Measurements from ENCODE around the gene IL24. TPM values are rescaled to one million over a fixed set of nuclear protein-coding genes. Genes with fewer than 3 reads are reported as not detected.

Gene IL24
- polyA plus RNA-seq, 1 donor (not counting 4 experiments of a cell fraction or from before 2014, with no cell fraction given) = 2.3 TPM

GRCh38 chr1:206926286-206926685 is 29.0 kb downstream of the IL24 start:
- Histone ChIP-seq H3K27ac (ENCODE audit: control insufficient read depth, insufficient read depth, low read length) (no peak overlapping the region), H3K4me3 (ENCODE audit: control insufficient read depth in 2 of 3, extremely low read depth in 1 of 3, insufficient read depth in 2 of 3, low read depth in 1 of 3, low read length in 3 of 3) (no peak overlapping the region), H3K79me2 (ENCODE audit: control insufficient read depth, insufficient read depth, low read length) (no peaks in the 10 kb centered on the region), H3K36me3 (ENCODE audit: control insufficient read depth in 2 of 2, extremely low read depth in 1 of 2, insufficient read depth in 2 of 2, low read length in 2 of 2) (no peaks in the 10 kb centered on the region), H2AFZ (ENCODE audit: control insufficient read depth, low read length) (no peak overlapping the region), H3K27me3 (ENCODE audit: control insufficient read depth, extremely low read depth, insufficient read depth, low read length) (no peaks in the 10 kb centered on the region), H3K9ac (ENCODE audit: control insufficient read depth, extremely low read depth, insufficient read depth, low read length) (no peak overlapping the region), H3K4me1 (ENCODE audit: control insufficient read depth, extremely low read depth, insufficient read depth, low read length) (no peaks in the 10 kb centered on the region), H3K9me3 (ENCODE audit: control insufficient read depth, low read depth, low read length) (no peaks in the 10 kb centered on the region), H3K9me1 (ENCODE audit: control insufficient read depth, extremely low read depth, insufficient read depth, low read length) (no peaks in the 10 kb centered on the region), H4K20me1 (ENCODE audit: control insufficient read depth, extremely low read depth, insufficient read depth, low read length) (no peaks in the 10 kb centered on the region), H3K4me2 (ENCODE audit: control insufficient read depth, extremely low read depth, insufficient read depth, low read depth, low read length) (no peak overlapping the region)
- FAIRE-seq (no peak), DNase-seq (ENCODE audit: low read depth, low spot score) (no peak)
- no peak for TF ChIP-seq EZH2 (IDR thresholded peaks at IDR 0.05; ENCODE audit: low read length)
- no peak for TF ChIP-seq CTCF (optimal IDR thresholded peaks at IDR 0.05 in 1 of 3, IDR thresholded peaks at IDR 0.05 in 1 of 3, conservative IDR thresholded peaks at IDR 0.05 in 1 of 3; ENCODE audit: extremely low read depth in 1 of 3, insufficient read depth in 2 of 3, low read length in 3 of 3)
- dilution Hi-C loops (cut with MboI; ENCODE audit: extremely low pct_ligation_motif_present, low sequenced_read_pairs) = loop anchor here (10.0 kb wide), 1 partner anchor 59 kb away; no protein-coding TSS in a partner anchor

- Histone ChIP-seq H2AFZ (ENCODE audit: control insufficient read depth, low read length) (no peak overlapping the region), H3K27me3 (ENCODE audit: control insufficient read depth, extremely low read depth, insufficient read depth, low read length) (no peaks in the 10 kb centered on the region), H3K4me1 (ENCODE audit: control insufficient read depth, extremely low read depth, insufficient read depth, low read length) (no peaks in the 10 kb centered on the region), H3K9me1 (ENCODE audit: control insufficient read depth, extremely low read depth, insufficient read depth, low read length) (no peaks in the 10 kb centered on the region), H3K36me3 (ENCODE audit: control insufficient read depth in 2 of 2, extremely low read depth in 1 of 2, insufficient read depth in 2 of 2, low read length in 2 of 2) (no peaks in the 10 kb centered on the region), H3K4me2 (ENCODE audit: control insufficient read depth, extremely low read depth, insufficient read depth, low read depth, low read length) (no peak overlapping the region), H3K9me3 (ENCODE audit: control insufficient read depth, low read depth, low read length) (no peaks in the 10 kb centered on the region), H3K79me2 (ENCODE audit: control insufficient read depth, insufficient read depth, low read length) (no peaks in the 10 kb centered on the region), H3K9ac (ENCODE audit: control insufficient read depth, extremely low read depth, insufficient read depth, low read length) (no peak overlapping the region), H4K20me1 (ENCODE audit: control insufficient read depth, extremely low read depth, insufficient read depth, low read length) (no peaks in the 10 kb centered on the region), H3K27ac (ENCODE audit: control insufficient read depth, insufficient read depth, low read length) (no peak overlapping the region), H3K4me3 (ENCODE audit: control insufficient read depth in 2 of 3, extremely low read depth in 1 of 3, insufficient read depth in 2 of 3, low read depth in 1 of 3, low read length in 3 of 3) (no peak overlapping the region)
- FAIRE-seq (no peak), DNase-seq (ENCODE audit: low read depth, low spot score) (no peak)
- TF ChIP-seq CTCF (optimal IDR thresholded peaks at IDR 0.05 in 1 of 3, IDR thresholded peaks at IDR 0.05 in 1 of 3, conservative IDR thresholded peaks at IDR 0.05 in 1 of 3; ENCODE audit: extremely low read depth in 1 of 3, insufficient read depth in 2 of 3, low read length in 3 of 3) (no peak), EZH2 (IDR thresholded peaks at IDR 0.05; ENCODE audit: low read length) (no peak)
- dilution Hi-C loops (cut with MboI; ENCODE audit: extremely low pct_ligation_motif_present, low sequenced_read_pairs) = loop anchor here (10.0 kb wide), 1 partner anchor 55 kb away; no protein-coding TSS in a partner anchor
Observed at GRCh38 chr1:206929524-206929923, 32.3 kb downstream of the IL24 start.
